HG02763 (cell line): Measurements from ENCODE around the gene F10.
"Not testable (repeated sequence)": the region's sequence is repeated elsewhere in the genome, so short reads cannot be mapped to it uniquely, and the experiment has no call there.

Experiments used
- ATAC-seq: cut with Tn5 transposase; IDR thresholded peaks from one replicate; pipeline ENCODE4 v1.9.1; 2021; ENCODE audit warnings: mild to moderate bottlenecking, moderate library complexity; ENCODE audit not compliant: unreplicated experiment

The F10 gene

DNA sequence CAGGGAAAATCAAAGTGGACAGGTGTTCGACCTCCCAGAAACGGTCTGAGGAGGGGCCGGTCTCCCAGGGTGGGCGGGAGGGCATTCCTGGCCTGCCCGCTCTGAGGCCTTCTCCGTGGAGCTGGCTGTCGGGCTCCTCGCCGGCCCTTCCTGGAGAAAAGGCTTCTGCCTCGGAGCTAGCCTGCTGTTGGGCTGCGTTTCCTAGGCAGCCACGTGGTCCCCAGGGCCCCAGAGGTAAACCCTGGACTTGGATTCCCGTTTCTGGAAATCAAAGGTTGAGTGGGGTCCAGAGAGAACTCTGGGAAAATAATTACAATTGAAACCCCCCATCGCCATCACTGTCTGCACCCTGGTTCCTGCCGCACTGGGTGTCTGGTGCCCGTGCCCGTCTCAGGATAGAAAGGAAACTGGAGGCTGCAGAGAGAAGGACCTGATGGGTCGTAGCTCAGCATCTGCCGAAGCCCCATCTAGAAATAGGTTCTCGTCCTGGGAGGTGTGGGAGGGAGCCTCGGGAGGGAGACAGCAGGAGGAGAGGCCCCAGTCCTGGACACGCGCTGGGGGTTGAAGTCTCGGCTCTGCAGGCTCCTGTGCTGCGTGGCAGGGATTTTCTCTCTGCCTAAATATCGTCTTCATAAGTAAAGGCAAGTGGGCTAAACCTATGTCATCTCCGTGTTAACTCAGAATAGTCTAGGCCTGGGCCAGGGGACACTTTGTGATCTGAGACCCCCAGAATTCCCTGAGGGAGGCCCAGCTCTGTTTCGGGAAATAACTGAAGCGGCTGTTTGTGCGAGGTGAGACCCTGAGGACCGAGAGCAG lies 28.2 kb downstream of the F10 start:
- ATAC-seq, result no peak

DNA sequence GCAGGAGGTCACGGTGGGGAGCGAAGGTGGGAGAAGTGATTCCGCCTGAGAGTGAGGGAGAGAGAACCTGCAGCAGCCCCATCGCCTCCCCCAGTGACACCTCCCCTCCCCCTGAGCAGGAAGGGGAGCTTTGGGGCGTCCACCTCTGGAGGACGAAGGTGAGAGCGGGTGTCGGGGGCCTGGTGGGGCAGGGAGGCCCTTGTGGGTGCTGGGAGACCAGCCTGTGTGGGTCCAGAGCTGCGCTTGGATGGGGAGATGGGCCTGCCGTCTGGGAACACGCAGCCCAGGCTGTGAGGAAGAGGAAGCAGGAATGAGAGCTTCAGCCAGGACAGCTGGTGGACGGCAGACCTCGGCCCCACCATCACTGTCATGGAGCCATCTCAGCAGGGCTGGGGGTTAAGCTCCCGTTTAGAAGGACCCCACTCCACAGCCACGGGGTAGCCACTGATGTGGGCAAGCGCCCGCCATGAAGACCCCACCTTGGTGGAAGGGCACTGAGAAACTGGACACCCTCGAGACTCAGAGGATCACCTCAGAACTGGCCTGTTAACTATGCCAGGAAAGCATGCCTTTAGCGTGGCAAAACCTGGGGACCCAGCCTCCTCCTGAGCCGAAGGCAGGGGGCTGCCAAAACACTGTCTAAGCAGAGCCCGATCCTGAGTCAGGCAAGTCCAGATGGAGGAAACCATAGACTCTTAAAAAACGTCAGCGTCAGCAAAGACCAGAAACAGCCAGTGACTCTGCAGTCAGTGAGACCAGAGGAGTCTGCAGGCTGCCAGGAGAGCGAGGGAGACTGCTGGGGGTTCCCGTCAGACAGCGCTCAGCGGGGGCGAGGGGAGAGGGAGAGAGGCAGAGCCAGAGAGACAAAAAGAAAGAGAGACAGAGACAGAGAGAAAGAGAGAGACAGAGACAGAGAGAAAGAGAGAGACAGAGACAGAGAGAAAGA lies 29.4 kb downstream of the F10 start:
- no peak for ATAC-seq

DNA sequence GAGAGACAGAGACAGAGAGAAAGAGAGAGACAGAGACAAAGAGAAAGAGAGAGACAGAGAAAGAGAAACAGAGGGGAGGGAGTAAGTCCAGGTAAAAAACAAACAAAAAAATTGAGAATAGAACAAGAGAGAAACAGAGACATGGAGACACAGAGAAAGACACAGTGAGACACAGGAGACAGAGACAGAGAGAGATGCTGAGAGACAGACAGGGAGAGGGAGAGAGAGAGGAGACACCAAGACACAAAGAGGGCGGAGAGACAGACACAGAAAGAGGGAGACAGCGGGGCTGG lies 30.0 kb downstream of the F10 start:
- ATAC-seq, result no peak

DNA sequence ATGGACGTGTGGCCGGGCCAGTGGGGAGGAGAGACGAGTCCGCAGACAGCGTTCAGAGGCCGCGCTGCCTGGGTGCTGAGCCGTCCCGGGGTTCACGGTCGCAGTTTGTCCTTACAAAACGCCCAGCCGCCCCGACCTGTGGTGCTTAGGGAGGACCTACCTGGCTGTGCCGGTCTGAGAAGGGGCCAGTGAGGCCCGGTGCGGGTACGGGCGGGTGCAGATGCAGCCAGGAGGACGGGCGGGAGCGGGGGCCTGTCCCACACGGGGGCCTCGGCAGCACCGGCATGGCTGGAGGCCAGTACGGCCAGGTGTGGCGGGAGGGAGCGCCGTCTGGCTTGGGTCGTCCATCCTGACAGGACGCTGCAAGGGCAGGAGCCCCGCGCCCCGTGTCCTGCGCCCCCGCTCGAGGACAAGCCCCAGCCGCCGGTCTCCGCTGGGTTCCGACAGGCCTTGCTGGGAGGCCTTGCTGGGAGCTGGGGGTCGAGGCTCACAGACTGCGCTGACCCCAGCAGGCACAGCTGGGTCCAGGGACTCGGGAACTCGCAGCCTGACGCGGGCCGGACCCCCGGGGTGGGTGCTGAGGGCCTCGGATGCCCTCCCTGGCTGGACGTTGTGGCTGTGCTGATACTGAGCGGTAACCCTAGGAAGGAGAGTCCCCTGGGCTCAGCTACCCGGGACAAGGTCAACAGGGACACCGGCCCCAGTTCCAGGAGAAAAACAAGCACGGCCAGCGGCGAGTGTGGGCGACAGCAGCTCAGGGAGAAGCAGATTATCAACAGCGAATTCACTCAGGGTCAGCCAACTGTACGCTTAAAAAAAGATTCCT lies 30.6 kb downstream of the F10 start:
- no peak for ATAC-seq

DNA sequence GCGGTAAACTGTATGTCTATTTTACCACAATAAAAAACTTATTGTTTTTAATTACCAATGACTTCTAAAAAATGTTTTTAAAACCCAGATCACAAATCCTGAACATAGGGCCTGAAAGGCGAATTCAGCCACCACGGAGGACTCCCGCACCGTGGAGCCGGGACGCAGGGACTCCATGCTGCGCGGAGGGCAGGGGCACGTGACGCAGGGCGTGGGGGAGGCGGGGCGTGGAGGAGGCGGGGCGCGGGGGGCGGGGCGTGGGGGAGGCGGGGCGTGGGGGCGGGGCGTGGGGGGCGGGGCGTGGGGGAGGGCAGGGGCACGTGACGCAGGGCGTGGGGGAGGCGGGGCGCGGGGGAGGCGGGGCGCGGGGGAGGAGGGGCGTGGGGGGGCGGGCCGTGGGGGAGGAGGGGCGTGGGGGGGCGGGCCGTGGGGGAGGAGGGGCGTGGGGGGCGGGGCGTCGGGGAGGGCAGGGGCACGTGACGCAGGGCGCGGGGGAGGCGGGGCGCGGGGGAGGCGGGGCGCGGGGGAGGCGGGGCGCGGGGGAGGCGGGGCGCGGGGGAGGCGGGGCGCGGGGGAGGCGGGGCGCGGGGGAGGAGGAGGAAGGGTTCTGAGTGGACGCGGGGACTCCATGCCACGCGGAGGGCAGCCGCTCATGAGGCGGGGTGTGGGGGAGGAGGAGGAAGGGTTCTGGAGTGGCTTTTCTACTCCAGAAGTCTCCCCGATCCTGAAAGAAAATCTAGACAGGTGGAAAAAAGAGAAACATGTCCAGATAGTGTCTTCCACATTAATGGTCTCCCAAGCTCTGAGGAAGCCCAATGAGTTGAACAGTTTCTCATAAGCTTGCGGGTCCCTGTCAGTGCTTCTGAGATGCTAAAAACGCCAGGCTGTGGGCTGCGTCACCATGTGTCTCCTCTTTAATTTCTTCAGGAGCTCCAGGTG lies 31.5 kb downstream of the F10 start:
- ATAC-seq, result no peak

DNA sequence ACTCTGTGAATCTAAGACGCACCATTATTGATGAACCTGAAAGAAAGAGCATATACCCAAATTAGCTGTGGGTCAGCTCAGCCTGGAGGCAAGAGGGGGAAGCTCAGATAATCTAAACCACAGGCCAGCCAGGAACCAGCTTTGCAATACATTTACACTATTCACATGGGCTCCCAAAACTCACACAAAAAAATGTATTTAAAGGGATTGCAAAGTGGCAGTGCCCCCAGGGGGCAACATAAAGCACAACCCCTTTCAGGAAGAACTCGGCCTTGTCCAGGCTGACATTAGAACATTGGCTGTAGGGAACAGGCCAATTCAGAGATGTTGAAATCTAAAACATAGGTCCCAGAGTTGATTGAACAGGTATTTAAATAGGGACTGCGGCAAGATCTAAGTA lies 32.6 kb downstream of the F10 start:
- no peak for ATAC-seq

DNA sequence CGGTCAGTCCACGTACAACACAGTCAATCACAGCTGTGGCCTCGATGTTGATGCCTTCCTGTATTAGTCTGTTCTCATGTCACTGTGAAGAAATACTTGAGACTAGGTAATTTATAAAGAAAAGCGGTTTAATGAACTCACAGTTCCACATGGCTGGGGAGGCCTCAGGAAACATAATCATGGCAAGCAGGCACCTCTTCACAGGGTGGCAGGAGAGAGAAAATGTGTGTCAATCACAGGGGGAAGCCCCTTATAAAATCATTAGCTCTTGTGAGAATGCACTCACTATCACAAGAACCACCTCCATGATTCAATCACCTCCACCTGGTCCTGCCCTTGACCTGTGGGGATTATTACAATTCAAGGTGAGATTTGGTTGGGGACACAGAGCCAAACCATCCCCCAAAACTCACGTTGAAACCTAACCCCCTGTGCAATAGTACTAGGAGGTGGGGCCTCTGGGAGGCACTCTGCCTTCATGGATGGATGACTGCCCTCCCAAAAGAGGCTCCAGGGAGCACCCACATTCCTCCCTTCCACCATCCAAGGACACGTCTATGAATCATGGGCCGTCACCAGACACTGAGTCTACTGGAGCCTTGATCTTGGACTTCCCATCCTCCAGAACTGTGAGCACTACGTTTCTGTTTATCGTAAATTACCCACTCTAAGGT lies 33.5 kb downstream of the F10 start:
- no peak for ATAC-seq

DNA sequence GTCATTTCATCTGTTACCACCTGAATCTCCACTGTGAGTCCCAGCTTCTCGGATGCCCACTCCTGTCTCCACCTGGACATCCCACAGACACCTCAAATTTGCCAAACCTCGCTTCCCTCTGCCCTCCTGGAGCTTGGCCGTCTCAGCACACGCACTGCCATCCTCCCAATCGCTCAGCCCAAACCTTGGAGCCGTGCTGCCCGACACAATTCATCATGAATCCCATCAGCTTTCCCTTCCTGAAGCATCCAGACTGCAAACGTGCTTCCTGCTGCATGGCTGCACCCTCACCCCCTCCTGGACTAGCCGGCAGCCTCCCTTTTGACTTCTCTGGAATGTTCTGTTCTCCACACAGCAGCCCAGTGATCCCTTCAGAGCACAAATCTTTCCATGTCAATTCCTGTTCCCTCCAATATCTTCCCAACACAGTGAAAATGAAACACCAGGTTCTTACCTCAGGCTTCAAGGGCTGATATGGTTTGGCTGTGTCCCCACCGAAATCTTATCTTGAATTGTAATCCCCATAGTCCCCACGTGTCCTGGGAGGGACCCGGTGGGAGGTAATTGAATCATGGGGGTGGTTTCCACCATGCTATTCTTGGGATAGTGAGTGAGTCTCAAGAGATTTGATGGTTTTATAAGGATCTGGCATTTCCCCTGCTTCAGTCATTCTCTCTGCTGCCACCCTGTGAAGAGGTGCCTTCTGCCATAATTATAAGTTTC lies 34.8 kb downstream of the F10 start:
- no peak for ATAC-seq

DNA sequence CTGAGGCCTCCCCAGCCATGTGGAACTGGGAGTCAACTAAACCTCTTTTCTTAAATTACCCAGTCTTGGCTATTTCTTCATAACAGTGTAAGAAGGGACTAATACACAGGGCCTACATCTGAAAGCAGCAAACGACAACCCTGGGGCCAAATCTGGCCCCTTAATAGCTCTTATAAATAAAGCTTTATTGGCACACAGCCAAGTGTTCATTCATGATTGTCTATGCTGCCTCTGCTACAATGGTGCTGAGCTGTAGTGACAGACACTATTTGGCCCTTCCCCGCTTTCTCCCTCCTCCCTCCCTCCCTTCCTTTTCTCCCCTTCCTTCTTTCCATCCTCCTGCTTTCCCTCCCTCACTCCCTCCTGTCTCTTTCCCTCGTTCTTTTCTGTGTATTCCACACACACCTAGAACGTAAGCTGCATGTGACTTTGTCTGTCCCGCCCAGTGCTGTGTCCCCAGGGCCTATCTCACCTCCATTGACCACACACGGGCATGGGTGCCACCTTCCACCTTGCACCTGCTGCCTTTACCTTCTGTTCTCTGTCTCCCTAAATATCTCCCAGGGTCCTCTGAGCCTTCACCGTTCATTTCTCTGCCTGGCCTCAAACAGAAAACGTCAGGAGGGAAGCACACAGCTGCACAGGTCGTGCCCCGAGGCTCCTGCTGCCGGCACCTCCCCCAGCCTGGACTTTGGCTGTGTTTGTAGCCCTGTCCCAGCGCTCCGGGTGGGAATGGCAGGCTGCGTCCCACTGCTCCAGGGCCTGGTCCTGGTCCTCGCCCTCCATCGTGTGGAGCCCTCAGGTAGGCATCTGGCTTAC lies 35.5 kb downstream of the F10 start, which contains the start of gene PROZ:
Gene PROZ (plus strand): TSS at position 720 of the 819 bp plus-strand sequence. CDS start 13 bp downstream, at position 733.
- ATAC-seq, result no peak

DNA sequence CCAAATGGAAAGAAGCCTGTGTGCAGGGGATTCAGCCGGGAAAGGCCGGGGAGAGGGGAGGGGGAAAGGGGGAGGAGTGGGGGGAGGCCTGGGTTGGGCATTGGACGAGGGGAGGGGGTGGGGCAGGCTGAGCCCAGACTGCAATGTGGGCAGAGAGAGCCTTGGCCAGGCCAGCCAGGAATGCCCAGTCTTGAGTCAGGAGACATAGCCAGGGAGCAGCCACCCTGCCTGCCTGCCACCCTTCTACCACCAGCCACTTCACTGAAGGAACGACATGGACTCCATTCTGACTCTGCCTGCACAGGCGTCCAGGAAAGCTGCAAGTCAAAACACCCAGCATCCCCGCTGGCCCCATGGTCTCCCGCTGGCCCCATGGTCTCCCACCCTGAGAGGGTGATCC lies 36.3 kb downstream of the F10 start:
- no peak for ATAC-seq

DNA sequence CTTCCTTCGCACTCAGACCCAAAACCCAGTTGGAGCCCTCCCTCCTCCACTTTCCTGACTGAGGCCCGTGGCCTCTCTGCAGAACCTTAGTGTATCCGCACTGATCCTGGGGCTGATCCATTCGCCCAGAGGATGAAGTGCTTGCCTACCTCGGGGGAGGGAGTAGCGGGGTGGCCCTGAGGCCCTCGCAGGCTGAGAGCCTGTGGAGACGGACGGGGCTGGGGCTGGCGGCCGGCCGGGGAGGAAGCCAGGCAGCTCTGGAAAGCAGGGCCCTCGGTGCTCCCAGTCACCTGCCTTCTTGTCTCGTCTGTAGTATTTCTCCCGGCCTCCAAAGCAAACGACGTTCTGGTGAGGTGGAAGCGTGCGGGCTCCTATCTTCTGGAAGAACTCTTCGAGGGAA lies 37.1 kb downstream of the F10 start:
- ATAC-seq, result no peak

DNA sequence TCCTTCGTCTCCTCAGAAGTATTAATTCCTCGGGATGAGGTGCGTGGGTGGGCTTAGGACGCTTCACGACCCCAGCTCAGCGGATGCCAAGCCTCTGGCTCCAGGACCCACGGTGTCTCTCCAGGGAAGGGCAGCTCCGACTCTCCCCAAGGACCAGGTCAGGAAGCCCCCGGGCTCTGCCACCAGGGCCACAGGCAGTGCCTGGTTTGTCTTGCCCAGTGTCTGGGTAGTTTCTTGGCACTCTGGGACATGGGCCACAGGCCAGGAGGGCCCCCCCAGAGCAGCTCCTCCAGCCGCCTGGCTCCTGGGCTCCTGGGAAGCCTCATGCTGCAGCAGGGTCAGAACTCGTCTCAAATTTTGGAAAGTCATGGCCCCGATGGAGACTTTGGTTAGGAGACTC lies 38.4 kb downstream of the F10 start:
- no peak for ATAC-seq

DNA sequence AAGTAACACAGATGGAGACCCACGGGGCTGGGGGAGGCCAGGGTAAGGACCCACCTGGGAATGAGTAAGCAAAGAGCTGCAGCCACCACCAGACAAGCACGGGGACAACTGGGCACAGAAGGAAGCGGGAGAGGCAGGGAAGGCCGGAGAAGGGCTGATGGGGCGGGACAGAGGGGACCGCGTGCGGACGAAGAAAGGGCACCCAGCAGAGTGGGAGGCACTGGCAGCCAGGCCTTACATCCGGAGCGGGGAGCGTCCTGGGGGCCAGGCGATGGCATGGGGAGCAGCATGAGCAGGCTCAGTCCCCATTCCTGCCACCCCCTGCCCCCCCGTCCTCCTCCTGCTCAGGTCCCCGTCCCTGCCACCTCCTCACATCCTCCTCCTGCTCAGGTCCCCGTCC lies 38.8 kb downstream of the F10 start:
- no peak for ATAC-seq

DNA sequence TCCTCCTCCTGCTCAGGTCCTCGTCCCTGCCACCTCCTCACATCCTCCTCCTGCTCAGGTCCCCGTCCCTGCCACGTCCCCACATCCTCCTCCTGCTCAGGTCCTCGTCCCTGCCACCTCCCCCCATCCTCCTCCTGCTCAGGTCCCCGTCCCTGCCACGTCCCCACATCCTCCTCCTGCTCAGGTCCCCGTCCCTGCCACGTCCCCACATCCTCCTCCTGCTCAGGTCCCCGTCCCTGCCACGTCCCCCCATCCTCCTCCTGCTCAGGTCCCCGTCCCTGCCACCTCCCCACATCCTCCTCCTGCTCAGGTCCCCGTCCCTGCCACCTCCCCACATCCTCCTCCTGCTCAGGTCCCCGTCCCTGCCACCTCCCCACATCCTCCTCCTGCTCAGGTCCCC lies 39.4 kb downstream of the F10 start:
- ATAC-seq, result not testable (repeated sequence)

DNA sequence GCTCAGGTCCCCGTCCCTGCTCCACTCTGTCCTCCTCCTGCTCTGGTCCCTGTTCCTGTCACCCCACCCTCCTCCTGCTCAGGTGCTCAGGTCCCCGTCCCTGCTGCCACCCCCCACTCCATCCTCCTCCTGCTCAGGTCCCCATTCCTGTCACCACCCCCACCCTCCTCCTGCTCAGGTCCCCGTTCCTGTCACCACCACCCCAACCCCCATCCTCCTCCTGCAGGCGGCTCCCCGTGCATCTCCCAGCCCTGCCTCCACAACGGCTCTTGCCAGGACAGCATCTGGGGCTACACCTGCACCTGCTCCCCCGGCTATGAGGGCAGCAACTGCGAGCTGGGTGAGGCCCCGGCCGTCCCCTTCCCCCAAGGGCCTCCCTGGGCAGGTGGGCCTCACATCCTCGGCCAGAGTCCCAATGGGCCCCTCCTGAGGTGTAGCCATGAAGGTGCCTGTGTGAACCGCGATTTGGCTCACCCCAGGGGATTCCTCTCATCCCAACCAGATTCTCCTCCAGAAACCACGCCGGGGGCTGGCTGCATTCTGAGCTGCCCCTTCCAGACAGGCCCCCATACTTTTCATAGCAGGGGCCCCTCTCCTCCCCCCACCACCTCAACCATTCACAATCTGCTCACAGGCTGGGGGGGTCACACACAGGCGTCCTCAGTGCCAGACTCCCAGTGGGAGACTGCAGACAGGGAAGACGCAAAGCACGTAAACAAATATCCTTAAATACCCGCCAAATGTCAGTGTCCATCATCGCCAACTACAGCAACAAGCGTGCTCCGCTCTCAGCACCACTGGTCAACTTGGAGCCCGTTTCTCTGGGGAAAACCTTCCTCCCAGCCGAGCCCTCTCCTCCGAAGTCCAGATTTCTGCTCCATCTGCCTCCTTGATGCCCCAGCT lies 40.4 kb downstream of the F10 start:
- ATAC-seq, result no peak

DNA sequence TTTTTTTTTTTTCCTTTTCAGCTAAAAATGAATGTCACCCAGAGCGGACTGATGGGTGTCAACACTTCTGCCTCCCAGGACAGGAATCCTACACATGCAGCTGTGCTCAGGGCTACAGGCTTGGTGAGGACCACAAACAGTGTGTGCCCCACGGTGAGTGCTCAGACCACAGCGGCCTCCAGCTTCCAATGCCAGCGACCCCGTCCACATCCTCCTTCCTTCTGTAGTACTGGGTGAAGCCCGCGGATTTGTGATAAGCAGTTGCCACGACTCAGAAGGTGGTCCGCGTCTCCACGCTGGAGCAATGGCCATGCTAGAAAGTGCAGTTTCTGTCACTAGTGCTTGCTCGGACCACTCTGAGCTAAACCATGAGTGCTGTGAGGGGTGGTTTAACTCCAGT lies 41.9 kb downstream of the F10 start:
- ATAC-seq, result no peak

DNA sequence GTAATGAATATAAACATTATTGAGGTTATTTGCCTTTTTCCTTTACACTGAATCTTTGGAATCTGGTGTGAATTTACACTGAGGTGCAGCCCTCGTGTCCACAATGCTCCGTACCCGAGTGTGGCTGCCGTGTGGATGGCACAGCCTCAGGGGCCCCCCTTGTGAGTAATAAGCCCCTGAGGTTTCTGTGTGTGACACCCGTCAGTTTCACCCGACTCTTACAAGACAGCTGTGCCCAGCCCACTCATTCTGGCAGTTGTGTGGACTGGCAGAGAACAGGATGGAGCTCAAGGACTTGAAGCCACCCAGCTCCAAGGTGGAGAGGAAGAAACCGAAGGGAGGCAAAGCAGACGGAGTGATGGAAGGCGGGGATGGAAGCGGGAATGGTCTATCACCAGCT lies 43.7 kb downstream of the F10 start:
- no peak for ATAC-seq
